Measurements from ENCODE around the gene NDUFC2. TPM values are rescaled to one million over a fixed set of nuclear protein-coding genes. Genes with fewer than 3 reads are reported as not detected.
A peak's percentile ranks its signal among the peaks of the same experiment; 100 is the strongest.

NDUFC2 gene
- total and polyA plus RNA-seq, 2 donors (not counting 1 experiment from before 2014, with no cell fraction given) = 93.9 to 101 TPM

GRCh38 chr11:78019808-78020207 lies 59.9 kb downstream of the NDUFC2 start:
- Histone ChIP-seq H3K4me1 (ENCODE audit: control insufficient read depth, extremely low read depth, insufficient read depth, low read length) (peaks cover 3% of the 10 kb centered on the region), H3K9ac (ENCODE audit: insufficient read depth, low read length) (no peak overlapping the region), H3K9me3 (ENCODE audit: control insufficient read depth, insufficient read depth, low read depth, low read length) (no peaks in the 10 kb centered on the region), H3K36me3 (ENCODE audit: control insufficient read depth, insufficient read depth, low read length) (no peaks in the 10 kb centered on the region), H2AFZ (ENCODE audit: low read length) (no peak overlapping the region), H3K4me2 (ENCODE audit: extremely low read depth, insufficient read depth, low read length) (no peak overlapping the region), H3K79me2 (ENCODE audit: control insufficient read depth, insufficient read depth, low read length) (no peaks in the 10 kb centered on the region), H3K27ac (ENCODE audit: insufficient read depth, low read length) (no peak overlapping the region), H3K27me3 (ENCODE audit: control insufficient read depth, insufficient read depth, low read length) (no peaks in the 10 kb centered on the region), H4K20me1 (ENCODE audit: control insufficient read depth, extremely low read depth, insufficient read depth, low read length) (no peaks in the 10 kb centered on the region), H3K4me3 (replicated peaks in 1 of 4; ENCODE audit: control extremely low read depth in 1 of 4, insufficient read depth in 1 of 4, low read depth in 3 of 4, low read length in 4 of 4) (no peak overlapping the region)
- peak in 1 of 2 donors; percentile 60 for DNase-seq (ENCODE audit: low read depth in 2 of 2)
- TF ChIP-seq CTCF (conservative IDR thresholded peaks at IDR 0.05 in 1 of 2, IDR thresholded peaks at IDR 0.05 in 1 of 2; ENCODE audit: low read depth in 1 of 2, low read length in 2 of 2) = no peak
- no peak for TF ChIP-seq EZH2 (IDR thresholded peaks at IDR 0.05; ENCODE audit: low read length, missing control alignments)

Other genes starting within 250 kb of the NDUFC2 start
- 32.4 and 38.6 TPM in 2 replicates for gene INTS4, start 85.2 kb downstream of the NDUFC2 start, total RNA-seq
- gene INTS4, start 85.2 kb downstream of the NDUFC2 start, polyA plus RNA-seq = 17.2 and 20.8 TPM in 2 replicates
- gene KCTD14, start 56.6 kb downstream of the NDUFC2 start, total RNA-seq = 0.33 and 0.77 TPM in 2 replicates
- 2.5 and 3.2 TPM in 2 replicates for gene KCTD14, start 56.6 kb downstream of the NDUFC2 start, polyA plus RNA-seq
- under 0.01 TPM in 1 of 2 replicates, not detected in the other for gene THRSP, start 16.0 kb downstream of the NDUFC2 start, total RNA-seq
- gene THRSP, start 16.0 kb downstream of the NDUFC2 start, polyA plus RNA-seq = 0.19 TPM in 1 of 2 replicates, not detected in the other
- gene ALG8, start 59.8 kb upstream of the NDUFC2 start, total RNA-seq = 30.3 and 33.7 TPM in 2 replicates
- gene ALG8, start 59.8 kb upstream of the NDUFC2 start, polyA plus RNA-seq = 49.6 and 62.5 TPM in 2 replicates
- 7.2 and 8.1 TPM in 2 replicates for gene KCTD21, start 108.8 kb upstream of the NDUFC2 start, total RNA-seq
- 13.0 and 15.9 TPM in 2 replicates for gene KCTD21, start 108.8 kb upstream of the NDUFC2 start, polyA plus RNA-seq
- gene USP35, start 109.1 kb upstream of the NDUFC2 start, total RNA-seq = 7.2 and 13.0 TPM in 2 replicates
- gene USP35, start 109.1 kb upstream of the NDUFC2 start, polyA plus RNA-seq = 4.6 and 4.8 TPM in 2 replicates